Uterus (tissue), 4 donors: ENCODE measurements around the gene GON7. TPM values are rescaled to one million over a fixed set of nuclear protein-coding genes. Genes with fewer than 3 reads are reported as not detected.

Source experiments
- DNase-seq, 2 donors: peaks; one replicate each; pipeline ENCODE4 v3.0.0-alpha.2; 2019 to 2020
- H3K27ac ChIP-seq, 2 donors: fragments of 200-600 bp; sonication (generic); 1 replicate in 1 of 2; 2 replicates in 1 of 2; pipeline ENCODE4 v1.5.1; 2016 to 2018
- H3K27me3 ChIP-seq, 2 donors: fragments of 200-600 bp; sonication (generic); one replicate each; pipeline ENCODE4 v1.5.1; 2018 to 2019; ENCODE audit warnings: control low read depth in 1 of 2
- H3K36me3 ChIP-seq, 2 donors: fragments of 200-600 bp; sonication (generic); one replicate each; pipeline ENCODE4 v1.5.1; 2019; ENCODE audit warnings: control low read depth in 1 of 2
- H3K4me1 ChIP-seq, 2 donors: fragments of 200-600 bp; sonication (generic); one replicate each; pipeline ENCODE4 v1.5.1; 2018 to 2019; ENCODE audit warnings: control low read depth in 1 of 2
- H3K4me3 ChIP-seq, 2 donors: fragments of 200-600 bp; sonication (generic); 1 replicate in 1 of 2; 2 replicates in 1 of 2; pipeline ENCODE4 v1.5.1; 2018 to 2019; ENCODE audit warnings: mild to moderate bottlenecking in 1 of 2
- H3K9me3 ChIP-seq, 2 donors: fragments of 200-600 bp; sonication (generic); one replicate each; pipeline ENCODE4 v1.5.1; 2019; ENCODE audit warnings: control low read depth in 1 of 2
- CTCF ChIP-seq, 4 experiments: fragments of 200-600 bp in 2 of 4; fragments of 450-650 bp in 2 of 4; sonication (generic) in 2 of 4; IDR thresholded peaks; one replicate each; pipeline ENCODE4 v1.5.1; 2016 to 2019; ENCODE audit warnings: antibody characterized with exemption in 4 of 4, mild to moderate bottlenecking in 2 of 4, moderate library complexity in 1 of 4
- POLR2A ChIP-seq, 2 donors: fragments of 450-650 bp; IDR thresholded peaks; one replicate each; pipeline ENCODE4 v1.6.1; 2016; ENCODE audit warnings: antibody characterized with exemption in 2 of 2, mild to moderate bottlenecking in 1 of 2, moderate library complexity in 1 of 2
- intact Hi-C: fragments of 100-400 bp; cut with DNase I; formaldehyde crosslinking; loops from one replicate; pipeline ENCODE4 v1.15.1; 2023; ENCODE audit warnings: low total_unique reads
- total RNA-seq, 4 donors: library from RNA; depleted of rRNA in 3 of 4; stranded (reverse); fragments of >200 nt in 3 of 4; gene quantifications; one replicate each; pipeline versions ENCODE4 v1.1.0 to v1.2.4, GENCODE V29; 2014 to 2023
- donor health status: DM: yes; HTN: yes; CAD: no.

Gene GON7, protein sequence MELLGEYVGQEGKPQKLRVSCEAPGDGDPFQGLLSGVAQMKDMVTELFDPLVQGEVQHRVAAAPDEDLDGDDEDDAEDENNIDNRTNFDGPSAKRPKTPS
- total RNA-seq, result 10 to 100 TPM in 2 of 4 donors, 1 to 10 TPM in 1, under 1 TPM in 1; 0.51 to 16.7 (median 11.8) TPM

- Histone ChIP-seq H3K9me3 (no peaks in the 10 kb centered on the region), H3K4me1 (peaks cover 0 to 5% of the 10 kb centered on the region in 2 donors), H3K36me3 (no peaks in the 10 kb centered on the region), H3K4me3 (peak within 1 kb of the TSS; percentile 77 to 79), H3K27me3 (no peaks in the 10 kb centered on the region), H3K27ac (peak within 1 kb of the TSS; percentile 67 to 84)
- DNase-seq, result peak; percentile 94
- TF ChIP-seq CTCF (IDR thresholded peaks at IDR 0.05), result peak; percentile 23 to 52 (median 40)
- TF ChIP-seq POLR2A (IDR thresholded peaks at IDR 0.05), result peak; percentile 59 to 61
- intact Hi-C loops, result no loop called here
Measured at GRCh38 chr14:93206793-93207467, at the start of gene GON7, which contains the start of gene UBR7. Gene GON7, minus strand, starts transcription at chr14:93207065. Its CDS starts 28 bp downstream, at chr14:93207037. Gene UBR7, plus strand, starts transcription at chr14:93207256. Its CDS starts 36 bp downstream, at chr14:93207292.

- intact Hi-C loops, result no loop called here
- no peaks in the 10 kb centered on the region for H3K4me1 ChIP-seq
- no peaks in the 10 kb centered on the region for H3K36me3 ChIP-seq
- no peaks in the 10 kb centered on the region for H3K27me3 ChIP-seq
- no peak for DNase-seq
- no peaks in the 10 kb centered on the region for H3K9me3 ChIP-seq
- TF ChIP-seq POLR2A (IDR thresholded peaks at IDR 0.05), result no peak
- no peak for TF ChIP-seq CTCF (IDR thresholded peaks at IDR 0.05)
- H3K27ac ChIP-seq, result no peak overlapping the region
- no peak overlapping the region for H3K4me3 ChIP-seq
Measured at GRCh38 chr14:93249128-93249831, 42.4 kb upstream of the GON7 start.

DNA sequence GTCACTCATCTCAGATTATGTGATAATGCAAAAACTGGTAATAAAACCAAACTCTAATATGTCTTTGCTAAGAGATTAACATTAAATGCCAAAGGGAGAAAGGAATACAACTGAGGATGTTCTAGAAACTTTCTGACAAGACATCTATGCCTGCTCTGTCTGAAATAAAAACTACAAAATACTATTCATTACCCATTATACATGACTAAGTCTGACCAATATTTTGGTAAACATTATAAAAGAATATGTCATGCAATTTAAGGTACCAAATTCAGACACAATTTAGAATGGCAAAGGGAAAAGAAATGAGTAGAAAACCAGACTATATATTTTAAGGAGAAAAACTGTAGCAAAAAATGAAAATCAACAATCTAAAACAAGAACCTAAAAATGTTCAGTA lies 39.7 kb upstream of the GON7 start:
- no peak for DNase-seq
- intact Hi-C loops, result no loop called here

GRCh38 chr14:93245764-93246420 lies 39.0 kb upstream of the GON7 start:
- H3K27me3 ChIP-seq, result no peaks in the 10 kb centered on the region
- no peak overlapping the region for H3K4me3 ChIP-seq
- no peak for DNase-seq
- no peaks in the 10 kb centered on the region for H3K4me1 ChIP-seq
- H3K9me3 ChIP-seq, result no peaks in the 10 kb centered on the region
- H3K36me3 ChIP-seq, result no peaks in the 10 kb centered on the region
- no peak for TF ChIP-seq POLR2A (IDR thresholded peaks at IDR 0.05)
- TF ChIP-seq CTCF (IDR thresholded peaks at IDR 0.05), result no peak
- intact Hi-C loops, result no loop called here
- H3K27ac ChIP-seq, result no peak overlapping the region

More for the DNA sequence above, 39.7 kb upstream of the GON7 start:
- Histone ChIP-seq H3K27me3 (no peaks in the 10 kb centered on the region), H3K4me3 (no peak overlapping the region), H3K36me3 (no peaks in the 10 kb centered on the region), H3K9me3 (no peaks in the 10 kb centered on the region), H3K27ac (no peak overlapping the region), H3K4me1 (no peaks in the 10 kb centered on the region)
- TF ChIP-seq POLR2A (IDR thresholded peaks at IDR 0.05) (no peak), CTCF (IDR thresholded peaks at IDR 0.05) (no peak)
